ENCODE data around the gene SNORC.
"Not testable (repeated sequence)": the region's sequence is repeated elsewhere in the genome, so short reads cannot be mapped to it uniquely, and the experiment has no call there.

DNA sequence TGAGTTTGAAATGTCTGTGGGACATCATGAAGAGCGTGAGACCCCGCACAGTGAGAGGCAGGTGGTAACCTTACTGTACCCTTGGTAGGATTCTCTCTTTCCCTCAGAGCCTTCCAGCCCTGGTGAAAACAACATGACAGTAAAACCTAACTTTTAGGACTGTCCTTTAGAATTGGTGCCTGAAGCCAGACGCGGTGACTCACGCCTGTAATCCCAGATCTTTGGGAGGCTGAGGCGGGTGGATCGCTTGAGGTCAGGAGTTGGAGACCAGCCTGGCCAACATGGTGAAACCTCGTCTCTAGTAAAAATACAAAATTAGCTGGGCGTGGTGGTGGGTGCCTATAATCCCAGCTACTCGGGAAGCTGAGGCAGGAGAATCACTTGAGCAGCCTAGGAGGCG is 18.0 kb upstream of the SNORC start:
- TF ChIP-seq POLR2A (IDR thresholded peaks at IDR 0.05; ENCODE audit: low read depth, low read length); MXI1 (IDR thresholded peaks at IDR 0.05; ENCODE audit: borderline replicate concordance, low read depth, low read length); RCOR1 (IDR thresholded peaks at IDR 0.05; ENCODE audit: insufficient replicate concordance, low read length); BHLHE40 (IDR thresholded peaks at IDR 0.05; ENCODE audit: low read depth, low read length); FOS (IDR thresholded peaks at IDR 0.05; ENCODE audit: low read depth, low read length); MAZ (IDR thresholded peaks at IDR 0.05; ENCODE audit: borderline replicate concordance, low read depth, low read length); SMC3 (IDR thresholded peaks at IDR 0.05; ENCODE audit: low read depth, low read length); RFX5 (IDR thresholded peaks at IDR 0.05; ENCODE audit: low read depth, low read length); RAD21 (IDR thresholded peaks at IDR 0.05; ENCODE audit: low read length); NFE2L2 (IDR thresholded peaks at IDR 0.05; ENCODE audit: low read depth, low read length): not testable (repeated sequence)
- TF ChIP-seq, protein P1, sequence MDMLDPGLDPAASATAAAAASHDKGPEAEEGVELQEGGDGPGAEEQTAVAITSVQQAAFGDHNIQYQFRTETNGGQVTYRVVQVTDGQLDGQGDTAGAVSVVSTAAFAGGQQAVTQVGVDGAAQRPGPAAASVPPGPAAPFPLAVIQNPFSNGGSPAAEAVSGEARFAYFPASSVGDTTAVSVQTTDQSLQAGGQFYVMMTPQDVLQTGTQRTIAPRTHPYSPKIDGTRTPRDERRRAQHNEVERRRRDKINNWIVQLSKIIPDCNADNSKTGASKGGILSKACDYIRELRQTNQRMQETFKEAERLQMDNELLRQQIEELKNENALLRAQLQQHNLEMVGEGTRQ (IDR thresholded peaks at IDR 0.05; ENCODE audit: low read depth, low read length): not testable (repeated sequence)
- TF ChIP-seq, protein P2, sequence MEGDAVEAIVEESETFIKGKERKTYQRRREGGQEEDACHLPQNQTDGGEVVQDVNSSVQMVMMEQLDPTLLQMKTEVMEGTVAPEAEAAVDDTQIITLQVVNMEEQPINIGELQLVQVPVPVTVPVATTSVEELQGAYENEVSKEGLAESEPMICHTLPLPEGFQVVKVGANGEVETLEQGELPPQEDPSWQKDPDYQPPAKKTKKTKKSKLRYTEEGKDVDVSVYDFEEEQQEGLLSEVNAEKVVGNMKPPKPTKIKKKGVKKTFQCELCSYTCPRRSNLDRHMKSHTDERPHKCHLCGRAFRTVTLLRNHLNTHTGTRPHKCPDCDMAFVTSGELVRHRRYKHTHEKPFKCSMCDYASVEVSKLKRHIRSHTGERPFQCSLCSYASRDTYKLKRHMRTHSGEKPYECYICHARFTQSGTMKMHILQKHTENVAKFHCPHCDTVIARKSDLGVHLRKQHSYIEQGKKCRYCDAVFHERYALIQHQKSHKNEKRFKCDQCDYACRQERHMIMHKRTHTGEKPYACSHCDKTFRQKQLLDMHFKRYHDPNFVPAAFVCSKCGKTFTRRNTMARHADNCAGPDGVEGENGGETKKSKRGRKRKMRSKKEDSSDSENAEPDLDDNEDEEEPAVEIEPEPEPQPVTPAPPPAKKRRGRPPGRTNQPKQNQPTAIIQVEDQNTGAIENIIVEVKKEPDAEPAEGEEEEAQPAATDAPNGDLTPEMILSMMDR (conservative IDR thresholded peaks at IDR 0.05; ENCODE audit: low read depth, low read length): not testable (repeated sequence)
- TF ChIP-seq, protein P3, sequence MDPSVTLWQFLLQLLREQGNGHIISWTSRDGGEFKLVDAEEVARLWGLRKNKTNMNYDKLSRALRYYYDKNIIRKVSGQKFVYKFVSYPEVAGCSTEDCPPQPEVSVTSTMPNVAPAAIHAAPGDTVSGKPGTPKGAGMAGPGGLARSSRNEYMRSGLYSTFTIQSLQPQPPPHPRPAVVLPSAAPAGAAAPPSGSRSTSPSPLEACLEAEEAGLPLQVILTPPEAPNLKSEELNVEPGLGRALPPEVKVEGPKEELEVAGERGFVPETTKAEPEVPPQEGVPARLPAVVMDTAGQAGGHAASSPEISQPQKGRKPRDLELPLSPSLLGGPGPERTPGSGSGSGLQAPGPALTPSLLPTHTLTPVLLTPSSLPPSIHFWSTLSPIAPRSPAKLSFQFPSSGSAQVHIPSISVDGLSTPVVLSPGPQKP (IDR thresholded peaks at IDR 0.05; ENCODE audit: borderline replicate concordance, low read depth, low read length): not testable (repeated sequence)
